Measurements from ENCODE around the gene IRS1. TPM values are rescaled to one million over a fixed set of nuclear protein-coding genes. Genes with fewer than 3 reads are reported as not detected.

Gene IRS1
- total and polyA plus RNA-seq, 2 of the 4 experiments (the other 2 are of a cell fraction): 21.1 to 37.1 TPM

- Histone ChIP-seq H4K5ac (ENCODE audit: low read depth, low read length) (no peak overlapping the region), H3K36me3 (ENCODE audit: control insufficient read depth, insufficient read depth, low read length) (no peaks in the 10 kb centered on the region), H3K9me3 (ENCODE audit: control insufficient read depth, insufficient read depth, low read length) (no peaks in the 10 kb centered on the region), H3K4me3 (ENCODE audit: insufficient read depth, low read depth, low read length) (no peak overlapping the region), H3K56ac (ENCODE audit: extremely low read depth, insufficient read depth, low read length) (no peak overlapping the region), H3K4me1 (ENCODE audit: control insufficient read depth, insufficient read depth, low read length) (no peaks in the 10 kb centered on the region), H3K27me3 (ENCODE audit: control insufficient read depth, insufficient read depth, low read length) (no peaks in the 10 kb centered on the region), H3K23ac (ENCODE audit: low read depth, low read length) (no peak overlapping the region), H2BK120ac (ENCODE audit: low read depth, low read length) (no peak overlapping the region), H3K27ac (ENCODE audit: insufficient read depth, low read length) (no peak overlapping the region), H2AFZ (replicated peaks; ENCODE audit: low read length, poor library complexity) (no peak overlapping the region), H2BK20ac (ENCODE audit: low read depth, low read length) (no peak overlapping the region), H3K4me2 (ENCODE audit: low read depth, low read length) (no peak overlapping the region), H3K9ac (ENCODE audit: low read depth, low read length) (no peak overlapping the region), H2AK5ac (ENCODE audit: low read depth, low read length) (no peak overlapping the region), H2BK15ac (ENCODE audit: low read depth, low read length) (no peak overlapping the region), H3K9me1 (ENCODE audit: insufficient read depth, low read length) (no peaks in the 10 kb centered on the region; the same call in 1 of the 2 replicates), H3K18ac (ENCODE audit: low read depth, low read length) (no peak overlapping the region), H2AK9ac (replicated peaks; ENCODE audit: low read depth, low read length, poor library complexity) (no peak overlapping the region), H3K4ac (ENCODE audit: low read depth, low read length) (no peak overlapping the region), H2BK5ac (ENCODE audit: low read depth, low read length, poor library complexity, severe bottlenecking) (no peak overlapping the region), H4K8ac (ENCODE audit: low read depth in 2 of 2, low read length in 2 of 2) (no peak overlapping the region), H3K14ac (replicated peaks; ENCODE audit: low read depth, low read length) (no peak overlapping the region), H3K79me1 (ENCODE audit: low read depth in 1 of 2, low read length in 2 of 2) (peaks cover 20 to 30% of the 10 kb centered on the region in 2 experiments), H4K20me1 (ENCODE audit: insufficient read depth, low read length) (peaks cover 3% of the 10 kb centered on the region; the same call in 1 of the 2 replicates), H4K91ac (ENCODE audit: insufficient read depth, low read depth, low read length) (no peak overlapping the region)
- WGBS, 2 experiments (ENCODE audit: extremely low coverage in 2 of 2, insufficient read length in 1 of 2): no CpG with 5 or more reads among the region's 3 CpGs
- intact Hi-C loops (cut with micrococcal nuclease): no loop called here
- BruUV-seq (replicated peaks): no TSS peak
- ATAC-seq (ENCODE audit: low read depth) (no peak), DNase-seq (no peak)
- no peak for TF ChIP-seq MAZ (IDR thresholded peaks at IDR 0.05; ENCODE audit: borderline replicate concordance, low read depth, low read length)
- TF ChIP-seq, protein P1, sequence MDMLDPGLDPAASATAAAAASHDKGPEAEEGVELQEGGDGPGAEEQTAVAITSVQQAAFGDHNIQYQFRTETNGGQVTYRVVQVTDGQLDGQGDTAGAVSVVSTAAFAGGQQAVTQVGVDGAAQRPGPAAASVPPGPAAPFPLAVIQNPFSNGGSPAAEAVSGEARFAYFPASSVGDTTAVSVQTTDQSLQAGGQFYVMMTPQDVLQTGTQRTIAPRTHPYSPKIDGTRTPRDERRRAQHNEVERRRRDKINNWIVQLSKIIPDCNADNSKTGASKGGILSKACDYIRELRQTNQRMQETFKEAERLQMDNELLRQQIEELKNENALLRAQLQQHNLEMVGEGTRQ (IDR thresholded peaks at IDR 0.05; ENCODE audit: low read depth, low read length): no peak
- TF ChIP-seq CTCF (conservative IDR thresholded peaks at IDR 0.05; ENCODE audit: low read depth, low read length): no peak
- no peak for TF ChIP-seq RFX5 (IDR thresholded peaks at IDR 0.05; ENCODE audit: low read depth, low read length)
- TF ChIP-seq ELK1 (IDR thresholded peaks at IDR 0.05; ENCODE audit: borderline replicate concordance, low read depth, low read length): no peak
- no peak for TF ChIP-seq MXI1 (IDR thresholded peaks at IDR 0.05; ENCODE audit: borderline replicate concordance, low read depth, low read length)
- TF ChIP-seq POLR2A (IDR thresholded peaks at IDR 0.05; ENCODE audit: low read depth, low read length): no peak
- TF ChIP-seq FOS (IDR thresholded peaks at IDR 0.05; ENCODE audit: low read depth, low read length): no peak
- no peak for TF ChIP-seq SMC3 (IDR thresholded peaks at IDR 0.05; ENCODE audit: low read depth, low read length)
- TF ChIP-seq BHLHE40 (IDR thresholded peaks at IDR 0.05; ENCODE audit: low read depth, low read length): no peak
- ChIA-PET CTCF (no interaction called here), POLR2A (ENCODE audit: unreplicated experiment) (no interaction called here)
- in situ Hi-C loops (cut with MboI; ENCODE audit: low sequenced_read_pairs): no loop called here
- dilution Hi-C loops (cut with HindIII; ENCODE audit: low sequenced_read_pairs, unreplicated experiment): no loop called here
These were observed 45.9 kb upstream of the IRS1 start for GRCh38 chr2:226845386-226846116.

Data from IMR-90 (cell line).